Dedifferentiated amniotic fluid mesenchymal stem cell (primary cell): ENCODE measurements around the gene TBL1X.

Experiments
- DNase-seq: peaks from one replicate; pipeline ENCODE4 v3.0.0-alpha.2; 2016; ENCODE audit errors: extremely low spot score

Gene TBL1X

DNA sequence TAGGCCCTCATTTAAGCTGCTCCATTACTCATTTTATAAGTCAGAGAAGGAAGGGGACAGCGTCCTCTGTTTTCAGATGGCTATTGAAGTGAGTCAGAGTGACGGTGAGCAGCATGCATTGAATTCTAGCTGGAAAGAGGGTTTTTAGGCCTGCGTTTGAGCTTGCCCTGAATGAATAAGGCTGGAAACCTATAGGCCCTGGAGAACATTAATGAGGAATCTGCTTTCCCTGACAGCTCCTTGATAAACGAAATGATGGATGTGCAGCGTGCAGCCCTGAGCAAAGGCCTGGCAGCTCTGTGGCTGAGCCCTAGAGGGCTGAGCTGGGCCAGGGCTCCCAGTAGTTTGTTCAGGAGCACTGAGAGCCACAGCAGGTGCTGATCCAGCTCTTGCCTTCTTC lies 33.4 kb downstream of the TBL1X start:
- no peak for DNase-seq

DNA sequence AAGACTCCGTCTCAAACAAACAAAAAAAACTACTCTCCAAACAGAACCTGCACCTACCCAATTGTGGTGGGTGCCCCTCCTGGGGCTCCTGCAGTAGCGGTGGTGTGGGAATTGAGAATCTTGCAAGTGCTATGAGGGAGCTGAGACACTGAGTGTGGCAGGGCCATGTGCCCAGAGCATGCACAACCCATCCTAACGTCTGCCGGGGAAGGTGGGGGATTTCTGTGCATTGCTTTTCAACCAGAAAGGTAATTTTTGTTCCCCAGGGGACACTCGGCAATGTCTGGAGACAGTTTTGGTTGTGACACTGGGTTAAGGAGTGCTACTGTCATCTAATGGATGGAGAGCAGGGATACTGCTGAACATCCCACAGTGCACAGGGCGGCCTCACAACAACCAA lies 35.7 kb downstream of the TBL1X start:
- DNase-seq: no peak

- no peak for DNase-seq
Observed at GRCh38 chrX:9501362-9501761, 36.5 kb downstream of the TBL1X start.

DNA sequence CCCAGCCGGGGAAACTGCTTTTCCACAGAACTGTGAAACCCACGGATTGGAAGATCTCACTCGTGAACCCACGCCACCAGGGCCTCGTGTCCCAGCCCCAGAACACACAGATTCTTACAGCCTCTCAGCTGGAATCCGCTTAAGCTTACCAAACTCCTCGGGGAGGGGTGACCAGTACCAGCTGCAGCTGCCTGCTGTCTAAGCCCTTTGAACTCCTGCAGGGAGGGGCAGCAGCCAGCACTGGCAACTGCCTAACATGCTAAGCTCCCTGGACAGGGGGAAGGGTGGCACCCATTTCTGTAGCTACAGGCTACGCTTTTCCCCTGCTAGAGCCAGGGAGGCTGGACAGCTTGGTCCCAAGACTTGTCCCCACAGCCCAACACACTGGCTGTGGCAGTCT lies 38.4 kb downstream of the TBL1X start:
- no peak for DNase-seq

DNA sequence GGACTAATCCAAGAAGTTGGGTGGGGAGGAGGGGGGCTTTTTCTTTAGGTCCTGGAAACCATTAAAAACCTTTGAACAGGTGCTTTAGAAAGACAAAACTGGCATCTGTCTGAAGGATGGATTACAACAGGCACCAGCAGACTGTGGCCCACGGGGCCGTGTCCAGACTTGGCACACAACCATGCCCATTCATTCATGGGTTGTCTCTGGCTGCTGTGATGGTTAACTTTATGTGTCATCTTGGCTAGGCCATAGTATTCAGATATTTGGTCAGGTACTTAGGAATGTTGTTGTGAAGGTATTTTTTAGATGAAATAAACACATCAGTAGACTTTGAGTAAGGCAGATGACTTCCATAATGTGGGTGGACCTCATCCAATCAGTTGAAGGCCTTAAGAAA lies 45.5 kb downstream of the TBL1X start:
- DNase-seq: no peak

DNA sequence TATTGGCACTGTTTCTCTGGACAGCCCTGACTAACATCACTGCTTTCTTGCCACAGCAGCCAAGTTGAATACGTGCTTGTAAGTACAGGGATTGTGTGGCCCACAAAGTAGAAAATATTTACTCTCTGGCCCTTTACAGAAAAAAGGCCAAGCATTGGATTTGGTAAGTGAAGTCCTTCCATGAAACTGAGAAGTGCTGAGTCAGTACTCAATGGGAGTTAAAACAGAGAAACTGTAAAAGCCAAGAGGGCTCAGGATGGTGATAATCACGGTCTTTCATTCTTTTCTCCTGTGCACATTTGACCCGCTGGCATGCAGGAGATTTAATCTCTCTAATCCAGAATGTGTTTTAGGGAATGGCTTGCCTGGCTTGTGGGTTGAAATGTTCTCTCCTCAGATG lies 46.1 kb downstream of the TBL1X start:
- DNase-seq: no peak

- no peak for DNase-seq
Observed at GRCh38 chrX:9515489-9515888, 50.6 kb downstream of the TBL1X start.

DNA sequence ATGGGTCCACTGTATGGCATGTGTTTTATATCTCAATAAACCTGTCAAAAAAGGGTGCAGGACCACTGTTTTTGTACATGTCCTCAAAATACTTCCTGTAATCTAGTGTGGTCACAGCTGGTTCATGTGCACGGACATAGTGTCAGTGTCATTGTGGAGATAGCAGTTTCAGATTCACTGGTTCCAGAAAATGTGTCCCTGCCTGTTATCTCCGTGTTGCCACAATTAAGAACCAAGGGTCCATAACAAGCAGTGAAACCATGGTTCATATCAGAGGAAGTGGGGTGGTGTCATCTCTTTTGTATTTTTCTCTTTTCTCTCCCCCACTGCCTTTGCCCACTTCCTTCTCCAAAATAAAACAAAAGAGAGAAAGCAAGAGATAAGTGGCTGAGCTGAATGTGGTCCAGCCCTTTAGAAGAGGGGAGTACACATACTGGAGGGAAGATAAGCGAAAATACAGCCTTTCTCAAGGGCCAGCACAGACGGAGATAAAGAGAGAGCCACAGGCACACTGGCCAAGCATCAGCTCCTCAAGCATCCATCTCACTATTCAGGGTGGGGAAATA lies 51.2 kb downstream of the TBL1X start:
- no peak for DNase-seq

GRCh38 chrX:9516635-9517034 lies 51.8 kb downstream of the TBL1X start:
- DNase-seq: no peak

DNA sequence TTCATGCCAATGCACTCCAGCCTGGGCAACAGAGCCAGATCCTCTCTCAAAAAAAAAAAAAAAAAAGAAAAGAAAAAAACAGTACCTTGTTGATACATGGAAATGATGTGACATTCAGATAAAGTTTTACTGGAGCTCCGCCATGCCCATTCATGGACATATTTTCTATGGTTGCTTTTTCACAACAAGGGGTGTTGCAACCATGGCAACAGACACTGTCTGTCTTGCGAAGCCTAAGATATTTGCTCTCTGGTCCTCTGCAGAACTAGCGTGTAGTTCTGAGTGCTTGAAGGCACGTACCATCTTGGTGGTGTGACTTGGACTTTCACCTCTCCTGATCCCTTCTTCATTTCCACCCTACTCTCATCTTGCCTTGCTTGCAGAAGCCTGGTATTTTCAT lies 53.2 kb downstream of the TBL1X start:
- DNase-seq: no peak

GRCh38 chrX:9518889-9519288 lies 54.0 kb downstream of the TBL1X start:
- no peak for DNase-seq

- no peak for DNase-seq
Observed at GRCh38 chrX:9519546-9520216, 54.8 kb downstream of the TBL1X start.

DNA sequence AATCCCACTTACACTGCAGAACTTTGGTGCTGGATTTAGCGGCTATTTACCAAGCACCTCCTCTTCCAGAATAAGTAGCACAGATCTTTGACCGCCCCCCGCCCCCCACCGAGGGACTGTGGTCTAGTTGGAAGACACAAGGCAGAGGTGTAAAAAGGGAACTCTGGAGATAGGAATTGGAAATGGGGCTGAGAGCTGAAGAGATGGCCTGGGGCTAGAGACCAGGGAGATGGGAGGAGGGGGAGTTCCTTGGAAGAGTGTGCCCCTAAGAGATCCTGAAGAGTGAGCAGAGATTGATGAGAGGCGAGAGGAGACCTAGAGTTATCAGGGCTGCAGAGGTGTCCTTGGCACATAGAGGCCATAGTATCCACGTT lies 55.3 kb downstream of the TBL1X start:
- DNase-seq: no peak

DNA sequence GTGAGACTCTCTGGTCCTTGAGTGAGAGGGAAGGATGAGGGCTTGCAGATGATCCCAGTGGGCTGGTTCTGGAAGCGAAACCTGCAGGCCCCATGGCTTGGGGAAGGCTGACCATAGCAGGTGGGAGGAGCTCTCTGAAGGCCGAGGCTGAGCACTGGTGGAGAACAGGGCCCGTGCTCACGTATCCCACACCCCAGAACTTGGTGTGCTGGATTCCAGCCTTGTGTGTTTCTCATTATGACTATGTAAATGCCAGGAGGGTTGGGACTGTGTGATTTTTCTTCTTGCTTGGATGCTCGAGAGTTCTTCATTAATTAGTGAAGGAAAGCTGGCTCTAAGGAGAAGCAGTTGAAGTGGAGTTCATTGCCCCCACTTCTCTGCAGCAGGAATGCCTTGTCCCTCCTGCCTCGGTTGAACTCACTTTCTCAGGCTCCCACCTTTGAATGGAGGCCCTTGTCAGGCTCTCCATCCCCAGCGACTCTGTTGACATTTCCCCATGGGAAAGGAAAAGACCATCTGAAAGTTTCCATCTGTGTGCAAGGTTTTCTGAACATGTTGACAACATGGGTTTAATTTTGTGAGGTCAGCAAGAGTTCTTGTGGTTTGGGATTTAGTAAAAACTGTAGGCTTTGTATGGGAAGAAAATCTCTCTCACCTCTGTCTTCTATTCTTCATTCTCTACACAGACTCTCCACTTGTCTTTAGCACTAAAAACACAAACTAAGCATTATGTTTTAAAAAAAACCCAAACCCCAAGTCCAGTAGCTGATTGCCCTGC lies 57.7 kb downstream of the TBL1X start:
- DNase-seq: no peak

DNA sequence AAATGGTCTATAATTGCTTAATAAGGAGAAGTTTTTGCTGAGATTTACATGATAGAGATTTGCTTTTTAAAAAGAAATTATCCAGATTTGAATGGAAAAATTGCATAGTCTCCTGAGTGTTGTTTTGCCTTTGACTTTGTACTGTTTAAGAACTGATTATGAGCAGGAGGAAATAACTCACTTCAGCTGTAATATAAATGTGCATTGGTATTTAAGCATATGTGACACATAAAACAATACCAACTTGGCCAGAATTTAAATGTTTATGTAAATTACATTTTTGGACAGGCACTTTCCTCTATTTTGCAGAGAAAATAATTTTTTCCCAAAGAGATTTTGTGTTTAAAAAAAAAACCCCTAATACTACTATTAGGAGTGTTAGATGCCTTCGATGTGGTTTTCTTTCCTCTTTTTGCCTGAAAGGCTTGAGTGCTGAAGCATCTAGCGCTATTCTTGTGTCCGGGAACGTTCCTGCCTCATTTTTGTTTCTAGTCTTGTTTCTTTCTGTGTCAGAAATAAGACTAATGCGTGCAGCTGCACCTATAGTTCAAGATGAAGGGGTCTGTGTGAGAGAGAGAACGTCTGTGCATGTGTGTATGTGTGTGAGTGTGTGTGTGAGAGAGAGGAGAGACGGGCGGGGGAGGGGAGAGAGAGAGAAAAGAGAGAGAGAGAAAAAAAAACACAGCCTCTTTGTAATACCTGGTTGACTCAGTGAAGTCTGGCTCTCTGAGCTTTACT lies 60.8 kb downstream of the TBL1X start:
- no peak for DNase-seq

- DNase-seq: no peak
Observed at GRCh38 chrX:9526965-9527364, 62.1 kb downstream of the TBL1X start.

- DNase-seq: no peak
Observed at GRCh38 chrX:9528498-9528897, 63.6 kb downstream of the TBL1X start.

GRCh38 chrX:9529223-9529622 lies 64.4 kb downstream of the TBL1X start:
- DNase-seq: no peak

DNA sequence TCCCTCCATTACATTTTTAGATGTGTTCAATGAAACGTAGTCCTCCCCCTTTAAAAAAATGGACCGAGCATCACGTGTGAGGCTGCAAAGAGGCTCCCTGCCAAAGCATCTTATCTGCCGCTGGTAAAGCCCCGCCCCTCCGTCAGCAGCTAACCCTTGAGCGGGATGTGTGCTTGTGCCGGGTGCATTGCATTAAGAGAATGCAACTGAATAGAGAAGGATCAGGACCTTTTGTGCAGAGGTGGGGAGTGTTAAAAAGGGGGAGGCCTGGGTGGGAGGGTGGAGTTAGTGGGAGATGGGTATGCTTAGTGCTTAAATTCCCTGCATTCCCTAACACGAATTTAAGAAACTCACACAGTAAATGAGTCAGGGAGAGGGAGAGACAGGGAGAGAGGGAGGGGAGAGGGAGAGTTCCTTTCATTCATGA lies 66.0 kb downstream of the TBL1X start:
- DNase-seq: peak; percentile 65

DNA sequence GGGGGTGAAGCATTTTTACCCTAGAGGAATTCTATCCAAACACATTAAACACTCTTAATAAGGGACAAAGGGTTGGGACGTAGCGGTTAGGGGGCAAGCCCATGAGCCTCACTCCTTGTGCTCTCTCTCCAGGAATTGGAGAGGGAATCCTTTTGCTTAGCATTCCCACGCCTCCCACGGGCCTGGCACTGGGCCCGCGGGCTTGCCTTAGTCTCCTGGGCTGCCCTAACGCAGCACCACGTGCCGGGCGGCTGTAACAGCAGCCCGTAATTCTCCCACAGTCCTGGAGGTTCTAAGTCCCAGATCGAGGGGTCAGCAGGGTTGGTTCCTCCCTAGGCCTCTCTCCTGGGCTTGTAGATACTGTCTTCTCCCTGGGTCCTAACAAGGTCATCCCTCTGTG lies 67.5 kb downstream of the TBL1X start:
- no peak for DNase-seq

DNA sequence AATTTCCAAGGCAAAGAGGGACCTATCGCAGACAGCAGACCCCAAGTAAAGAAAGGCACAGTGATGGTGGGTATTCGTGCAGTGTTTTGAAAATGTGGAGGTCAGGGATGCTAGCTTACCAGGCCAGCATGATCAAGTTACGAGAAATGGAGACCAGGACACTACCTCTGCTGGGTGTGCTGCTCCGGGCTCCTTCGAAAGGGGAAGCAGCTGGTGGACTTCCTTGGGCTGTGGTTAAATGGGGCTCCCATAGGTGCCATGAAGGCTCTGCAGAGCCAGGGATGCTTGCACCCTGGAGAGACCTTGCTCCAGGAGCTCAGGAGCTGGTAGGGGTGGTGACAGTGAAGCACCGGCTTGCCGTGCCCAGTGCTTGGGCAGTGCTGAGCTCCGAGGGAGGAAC lies 68.8 kb downstream of the TBL1X start:
- DNase-seq: no peak

GRCh38 chrX:9534686-9535085 lies 69.8 kb downstream of the TBL1X start:
- DNase-seq: peak; percentile 23

DNA sequence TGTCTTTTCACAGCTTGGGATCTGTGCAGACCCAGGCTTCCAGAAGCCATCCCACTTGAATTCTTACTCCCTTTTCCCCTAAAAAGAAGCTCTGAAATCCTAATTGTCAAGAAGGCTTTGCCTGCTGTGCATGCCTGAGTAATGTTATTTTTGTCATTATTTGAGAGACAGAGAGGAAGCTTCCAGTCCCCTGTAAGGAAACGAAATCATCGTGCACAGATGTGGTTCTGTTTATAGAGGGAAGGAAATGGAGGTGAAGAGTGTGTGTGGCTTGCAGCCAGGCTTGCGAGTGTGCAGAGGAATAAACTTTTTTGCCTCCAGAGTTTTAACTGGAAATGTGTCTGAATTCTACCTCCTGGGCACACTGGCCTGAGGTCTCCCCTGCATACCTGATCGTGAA lies 70.2 kb downstream of the TBL1X start:
- DNase-seq: no peak
